Smooth muscle cell (in vitro differentiated cells): Measurements from ENCODE around the gene ZFYVE28. TPM values are rescaled to one million over a fixed set of nuclear protein-coding genes. Genes with fewer than 3 reads are reported as not detected.
"Not testable (repeated sequence)": the region's sequence is repeated elsewhere in the genome, so short reads cannot be mapped to it uniquely, and the experiment has no call there.

Experiments used
- DNase-seq: peaks from one replicate; lab custom pipeline; 2025; ENCODE audit not compliant: unreplicated experiment; lab: John Stamatoyannopoulos, UW
- H2AFZ ChIP-seq: fragments of 200-600 bp; sonication (generic); 2 replicates; pipeline ENCODE4 v1.6.0; 2016; ENCODE audit warnings: antibody characterized with exemption, low read depth, mild to moderate bottlenecking
- H3F3A ChIP-seq: fragments of 200-600 bp; sonication (generic); 2 replicates; pipeline ENCODE4 v1.6.0; 2017; ENCODE audit warnings: antibody characterized with exemption, low read depth
- H3K27ac ChIP-seq: fragments of 200-600 bp; sonication (generic); 2 replicates; pipeline ENCODE4 v1.5.1; 2016; ENCODE audit warnings: low read depth, mild to moderate bottlenecking
- H3K27me3 ChIP-seq: fragments of 200-600 bp; sonication (generic); 2 replicates; pipeline ENCODE4 v1.6.1; 2016; ENCODE audit warnings: low read depth, mild to moderate bottlenecking
- H3K36me3 ChIP-seq: fragments of 200-600 bp; sonication (generic); 2 replicates; pipeline ENCODE4 v1.5.1; 2016; ENCODE audit warnings: low read depth
- H3K4me1 ChIP-seq: fragments of 200-600 bp; sonication (generic); 2 replicates; pipeline ENCODE4 v1.5.1; 2016; ENCODE audit warnings: low read depth
- H3K4me2 ChIP-seq: fragments of 200-600 bp; sonication (generic); 2 replicates; pipeline ENCODE4 v1.6.0; 2016; ENCODE audit warnings: mild to moderate bottlenecking
- H3K4me3 ChIP-seq: fragments of 200-600 bp; sonication (generic); 2 replicates; pipeline ENCODE4 v1.5.1; 2016; ENCODE audit warnings: mild to moderate bottlenecking
- H3K79me2 ChIP-seq: fragments of 200-600 bp; sonication (generic); 2 replicates; pipeline ENCODE4 v1.6.0; 2016; ENCODE audit warnings: low read depth, mild to moderate bottlenecking
- H3K9ac ChIP-seq: fragments of 200-600 bp; sonication (generic); 2 replicates; pipeline ENCODE4 v1.6.0; 2016; ENCODE audit warnings: low read depth
- H3K9me3 ChIP-seq: fragments of 200-600 bp; sonication (generic); replicated peaks from 2 replicates; pipeline ENCODE4 v1.5.1; 2016; ENCODE audit warnings: low read depth
- H4K20me1 ChIP-seq: fragments of 200-600 bp; sonication (generic); 2 replicates; pipeline ENCODE4 v1.6.0; 2016; ENCODE audit warnings: low read depth
- WGBS: methylation state at CpG from one replicate; pipeline ENCODE4 v1.1.7; 2016; ENCODE audit warnings: low lambda C conversion rate; 5-methylcytosine and 5-hydroxymethylcytosine counted together
- polyA plus RNA-seq: library from polyadenylated mRNA; unstranded; fragments of >200 nt; fragmentation: Nextera tagmentation; extraction: Ambion mirVana; gene quantifications from 2 replicates; pipeline ENCODE4 v1.2.1, GENCODE V29; 2016
- small RNA-seq: library from RNA; depleted of rRNA; stranded (forward); fragments of <200 nt; gene quantifications from one replicate; pipeline ENCODE3, GENCODE V24; 2014
- total RNA-seq: library from RNA; depleted of rRNA; stranded (reverse); fragments of >200 nt; gene quantifications from 2 replicates; pipeline ENCODE4 v1.2.3, GENCODE V29; 2014
- TF ChIP-seq, protein P1 (sequence below): fragments of 200-600 bp; sonication (generic); IDR thresholded peaks from 2 replicates; pipeline ENCODE4 v1.5.1; 2017; ENCODE audit warnings: borderline replicate concordance, mild to moderate bottlenecking, antibody characterized with exemption; ENCODE audit not compliant: insufficient read depth, poor library complexity, severe bottlenecking

ZFYVE28 gene
- total and polyA plus RNA-seq, 2 experiments from 2014 or later: 0.22 TPM; not detected in 1

DNA sequence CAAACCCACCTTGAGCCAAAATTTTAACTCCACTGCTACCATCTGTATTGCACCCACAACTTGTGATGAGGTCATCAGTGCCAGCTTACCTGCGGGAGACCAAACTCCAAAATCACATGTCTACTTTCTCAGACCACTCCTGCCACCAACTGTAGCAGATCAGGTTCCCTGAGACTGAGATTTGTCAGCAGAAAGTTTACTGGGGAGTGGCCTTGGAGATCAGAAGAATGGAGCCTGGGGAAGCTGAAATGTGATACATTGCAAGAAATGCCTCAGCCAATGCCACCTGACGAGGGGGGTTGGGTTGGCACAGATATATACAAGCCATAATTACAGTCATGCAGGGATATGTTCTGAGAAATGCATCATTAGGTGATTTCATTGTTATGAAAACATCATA is 195.6 kb downstream of the ZFYVE28 start:
- no peaks in the 10 kb centered on the region for H3K9me3 ChIP-seq
- H3K36me3 ChIP-seq: no peaks in the 10 kb centered on the region
- H3K9ac ChIP-seq: no peak overlapping the region
- no peaks in the 10 kb centered on the region for H3K4me1 ChIP-seq
- no peak for DNase-seq
- WGBS: 90% methylated on average over 2 of the region's 2 CpGs
- no peak overlapping the region for H3K4me2 ChIP-seq
- peaks cover 11% of the 10 kb centered on the region for H4K20me1 ChIP-seq
- H3K4me3 ChIP-seq: no peak overlapping the region
- H3F3A ChIP-seq: peaks cover 3% of the 10 kb centered on the region
- no peaks in the 10 kb centered on the region for H3K79me2 ChIP-seq
- TF ChIP-seq, protein P1, sequence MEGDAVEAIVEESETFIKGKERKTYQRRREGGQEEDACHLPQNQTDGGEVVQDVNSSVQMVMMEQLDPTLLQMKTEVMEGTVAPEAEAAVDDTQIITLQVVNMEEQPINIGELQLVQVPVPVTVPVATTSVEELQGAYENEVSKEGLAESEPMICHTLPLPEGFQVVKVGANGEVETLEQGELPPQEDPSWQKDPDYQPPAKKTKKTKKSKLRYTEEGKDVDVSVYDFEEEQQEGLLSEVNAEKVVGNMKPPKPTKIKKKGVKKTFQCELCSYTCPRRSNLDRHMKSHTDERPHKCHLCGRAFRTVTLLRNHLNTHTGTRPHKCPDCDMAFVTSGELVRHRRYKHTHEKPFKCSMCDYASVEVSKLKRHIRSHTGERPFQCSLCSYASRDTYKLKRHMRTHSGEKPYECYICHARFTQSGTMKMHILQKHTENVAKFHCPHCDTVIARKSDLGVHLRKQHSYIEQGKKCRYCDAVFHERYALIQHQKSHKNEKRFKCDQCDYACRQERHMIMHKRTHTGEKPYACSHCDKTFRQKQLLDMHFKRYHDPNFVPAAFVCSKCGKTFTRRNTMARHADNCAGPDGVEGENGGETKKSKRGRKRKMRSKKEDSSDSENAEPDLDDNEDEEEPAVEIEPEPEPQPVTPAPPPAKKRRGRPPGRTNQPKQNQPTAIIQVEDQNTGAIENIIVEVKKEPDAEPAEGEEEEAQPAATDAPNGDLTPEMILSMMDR: no peak
- no peak overlapping the region for H2AFZ ChIP-seq
- H3K27ac ChIP-seq: no peak overlapping the region
- no peaks in the 10 kb centered on the region for H3K27me3 ChIP-seq

DNA sequence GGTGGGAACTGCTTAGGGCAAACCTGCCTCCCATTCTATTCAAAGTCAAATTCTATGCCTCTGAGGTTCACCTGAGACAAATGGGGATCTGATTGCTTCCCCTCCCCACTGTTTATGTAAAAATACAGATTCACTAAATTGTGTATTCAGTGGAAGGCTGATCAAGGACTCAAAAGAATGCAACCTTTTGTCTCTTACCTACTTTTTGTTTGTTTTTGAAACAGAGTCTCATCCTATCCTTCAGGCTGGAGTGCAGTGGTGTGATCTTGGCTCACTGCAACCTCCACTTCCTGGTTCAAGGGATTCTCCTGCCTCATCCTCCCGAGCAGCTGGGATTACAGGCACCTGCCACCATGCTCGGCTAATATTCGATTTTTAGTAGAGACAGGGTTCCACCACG is 197.1 kb downstream of the ZFYVE28 start:
- DNase-seq, H3K9me3 ChIP-seq, H3K4me2 ChIP-seq, H3K9ac ChIP-seq, H3K4me3 ChIP-seq, H3K27me3 ChIP-seq, H3F3A ChIP-seq, H3K36me3 ChIP-seq, H2AFZ ChIP-seq, H3K4me1 ChIP-seq, H3K27ac ChIP-seq, H3K79me2 ChIP-seq: not testable (repeated sequence)
- peaks cover 11% of the 10 kb centered on the region for H4K20me1 ChIP-seq
- WGBS: 46% methylated on average over 4 of the region's 4 CpGs

DNA sequence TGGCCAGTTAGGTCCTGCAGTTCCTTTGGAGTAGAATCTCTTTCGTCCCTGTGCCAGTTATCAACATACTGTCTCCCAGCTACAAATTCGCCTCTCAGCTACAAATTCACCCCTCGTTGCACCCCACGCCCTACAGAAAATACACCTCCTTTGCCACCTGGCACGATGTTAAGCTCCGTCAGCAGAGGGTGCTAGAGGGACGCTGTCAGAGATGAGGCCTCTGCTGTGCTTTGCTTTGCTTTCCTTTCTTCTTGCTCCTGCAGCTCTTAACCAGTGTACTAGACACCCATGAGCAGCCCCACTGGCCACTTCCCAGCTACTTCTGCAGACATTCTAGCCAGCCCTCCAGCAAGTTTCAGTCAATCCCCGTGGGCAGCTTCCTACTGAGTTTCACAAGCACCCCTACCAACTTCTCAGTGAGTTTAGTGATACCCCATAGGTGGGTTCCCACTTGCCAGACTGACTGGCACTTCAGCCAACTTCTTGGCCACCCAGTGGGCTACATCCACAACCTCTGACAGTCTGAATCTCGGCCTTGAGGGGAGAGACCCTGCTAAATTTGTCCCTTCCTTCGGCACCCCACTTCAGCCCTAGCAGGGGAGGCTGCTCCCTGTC is 198.3 kb downstream of the ZFYVE28 start:
- WGBS: 20% methylated on average over 10 of the region's 10 CpGs
- Histone ChIP-seq H4K20me1 (peaks cover 11% of the 10 kb centered on the region), H2AFZ (no peak overlapping the region), H3K79me2 (no peaks in the 10 kb centered on the region), H3K4me2 (peak overlapping the region; percentile 25), H3K4me1 (no peaks in the 10 kb centered on the region), H3K9ac (no peak overlapping the region), H3K27me3 (no peaks in the 10 kb centered on the region), H3K9me3 (no peaks in the 10 kb centered on the region), H3F3A (peaks cover 3% of the 10 kb centered on the region), H3K27ac (no peak overlapping the region), H3K36me3 (no peaks in the 10 kb centered on the region), H3K4me3 (no peak overlapping the region)
- TF ChIP-seq, protein P1: peak; percentile 84
- DNase-seq: peak; percentile 25

Small RNAs within 50 kb of the gene (small RNA-seq; reads per million reads assigned to genes)
- gene COX6B1P5: not detected

Other genes starting within 250 kb of the ZFYVE28 start
- 15.1 and 16.2 TPM in 2 replicates for gene HAUS3, start 176.5 kb downstream of the ZFYVE28 start, total RNA-seq
- gene HAUS3, start 176.5 kb downstream of the ZFYVE28 start, polyA plus RNA-seq: 8.7 and 13.4 TPM in 2 replicates
- gene POLN, start 176.5 kb downstream of the ZFYVE28 start, total RNA-seq: 0.63 and 3.0 TPM in 2 replicates
- 0.35 and 2.0 TPM in 2 replicates for gene POLN, start 176.5 kb downstream of the ZFYVE28 start, polyA plus RNA-seq
- gene MXD4, start 156.5 kb downstream of the ZFYVE28 start, total RNA-seq: 26.8 and 28.2 TPM in 2 replicates
- gene MXD4, start 156.5 kb downstream of the ZFYVE28 start, polyA plus RNA-seq: 81.8 and 87.6 TPM in 2 replicates
- gene CFAP99, start 310 bp upstream of the ZFYVE28 start, total RNA-seq: not detected in 2 replicates
- not detected in 2 replicates for gene CFAP99, start 310 bp upstream of the ZFYVE28 start, polyA plus RNA-seq
- 47.3 and 52.5 TPM in 2 replicates for gene RNF4, start 50.5 kb upstream of the ZFYVE28 start, total RNA-seq
- gene RNF4, start 50.5 kb upstream of the ZFYVE28 start, polyA plus RNA-seq: 47.8 and 51.6 TPM in 2 replicates
- 7.8 and 12.2 TPM in 2 replicates for gene FAM193A, start 118.0 kb upstream of the ZFYVE28 start, total RNA-seq
- 8.3 and 12.7 TPM in 2 replicates for gene FAM193A, start 118.0 kb upstream of the ZFYVE28 start, polyA plus RNA-seq